GM19351 (cell line): ENCODE measurements around the gene PTPN7.

Source experiments
- ATAC-seq: cut with Tn5 transposase; IDR thresholded peaks from one replicate; pipeline ENCODE4 v1.9.1; 2021; ENCODE audit warnings: mild to moderate bottlenecking, moderate library complexity; ENCODE audit not compliant: unreplicated experiment

The PTPN7 gene

GRCh38 chr1:202133496-202133895, 26.9 kb downstream of the PTPN7 start:
- ATAC-seq: no peak

- no peak for ATAC-seq
Observed at GRCh38 chr1:202133001-202133400, 27.4 kb downstream of the PTPN7 start.

- ATAC-seq: no peak
Observed at GRCh38 chr1:202131956-202132821, 28.2 kb downstream of the PTPN7 start.

GRCh38 chr1:202130816-202131522, 29.4 kb downstream of the PTPN7 start:
- ATAC-seq: no peak

GRCh38 chr1:202130297-202130721, 30.1 kb downstream of the PTPN7 start:
- ATAC-seq: no peak

- no peak for ATAC-seq
Observed at GRCh38 chr1:202129453-202130296, 30.7 kb downstream of the PTPN7 start.

- no peak for ATAC-seq
Observed at GRCh38 chr1:202127836-202128622, 32.4 kb downstream of the PTPN7 start.

- no peak for ATAC-seq
Observed at GRCh38 chr1:202127061-202127460, 33.3 kb downstream of the PTPN7 start.

GRCh38 chr1:202126426-202126825, 34.0 kb downstream of the PTPN7 start:
- no peak for ATAC-seq

GRCh38 chr1:202125611-202126010, 34.8 kb downstream of the PTPN7 start:
- ATAC-seq: no peak

GRCh38 chr1:202124142-202124541, 36.3 kb downstream of the PTPN7 start:
- no peak for ATAC-seq

- ATAC-seq: no peak
Observed at GRCh38 chr1:202123336-202123813, 37.0 kb downstream of the PTPN7 start.

GRCh38 chr1:202122639-202123335, 37.6 kb downstream of the PTPN7 start, which contains the start of gene GPR37L1:
Gene GPR37L1 (plus strand): TSS chr1:202122917. CDS start chr1:202122964, 47 bp downstream.
- ATAC-seq: no peak

- ATAC-seq: no peak
Observed at GRCh38 chr1:202121006-202121405, 39.4 kb downstream of the PTPN7 start.

GRCh38 chr1:202117898-202118371, 42.5 kb downstream of the PTPN7 start:
- ATAC-seq: no peak

- ATAC-seq: no peak
Observed at GRCh38 chr1:202116287-202116686, 44.1 kb downstream of the PTPN7 start.

GRCh38 chr1:202113690-202114300, 46.6 kb downstream of the PTPN7 start:
- no peak for ATAC-seq

- no peak for ATAC-seq
Observed at GRCh38 chr1:202112859-202113689, 47.3 kb downstream of the PTPN7 start.
